ENCODE results near the gene NFIB. TPM values are rescaled to one million over a fixed set of nuclear protein-coding genes. Genes with fewer than 3 reads are reported as not detected.

The NFIB gene
- total RNA-seq, 2 donors from 2014 or later: 131 to 165 TPM

DNA sequence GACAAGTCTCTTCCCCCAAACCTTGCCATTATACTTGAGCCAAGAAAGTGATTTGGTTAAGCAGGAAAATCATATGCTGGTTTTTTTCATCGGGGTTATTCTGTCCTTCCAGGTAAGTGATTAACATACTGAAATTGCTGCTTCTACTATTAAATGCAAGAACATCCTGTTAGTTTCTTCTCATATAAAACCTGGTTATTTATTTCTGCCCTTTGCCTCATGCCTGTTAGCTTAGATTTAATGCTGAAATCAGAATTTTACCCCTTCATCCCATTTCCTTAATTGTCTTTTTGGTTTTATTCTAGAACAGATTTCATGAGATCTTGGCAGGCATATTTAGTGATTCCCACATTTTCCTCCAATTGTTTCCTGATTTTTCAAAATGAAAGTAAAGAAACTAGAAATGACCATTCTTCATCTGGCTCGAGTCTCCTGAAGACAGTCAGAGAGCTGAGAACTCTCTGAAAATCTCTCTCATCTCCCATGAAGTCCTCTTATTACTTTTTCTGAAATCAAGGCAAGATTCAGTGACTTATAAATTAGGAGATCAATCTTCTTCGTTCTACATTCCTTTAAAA is 132.9 kb downstream of the NFIB start:
- H3K4me3 ChIP-seq: peak overlapping the region in 1 of 2 donors; percentile 0
- TF ChIP-seq POLR2AphosphoS5 (IDR thresholded peaks at IDR 0.05) (no peak), POLR2A (IDR thresholded peaks at IDR 0.05) (no peak)
- TF ChIP-seq, protein P1, sequence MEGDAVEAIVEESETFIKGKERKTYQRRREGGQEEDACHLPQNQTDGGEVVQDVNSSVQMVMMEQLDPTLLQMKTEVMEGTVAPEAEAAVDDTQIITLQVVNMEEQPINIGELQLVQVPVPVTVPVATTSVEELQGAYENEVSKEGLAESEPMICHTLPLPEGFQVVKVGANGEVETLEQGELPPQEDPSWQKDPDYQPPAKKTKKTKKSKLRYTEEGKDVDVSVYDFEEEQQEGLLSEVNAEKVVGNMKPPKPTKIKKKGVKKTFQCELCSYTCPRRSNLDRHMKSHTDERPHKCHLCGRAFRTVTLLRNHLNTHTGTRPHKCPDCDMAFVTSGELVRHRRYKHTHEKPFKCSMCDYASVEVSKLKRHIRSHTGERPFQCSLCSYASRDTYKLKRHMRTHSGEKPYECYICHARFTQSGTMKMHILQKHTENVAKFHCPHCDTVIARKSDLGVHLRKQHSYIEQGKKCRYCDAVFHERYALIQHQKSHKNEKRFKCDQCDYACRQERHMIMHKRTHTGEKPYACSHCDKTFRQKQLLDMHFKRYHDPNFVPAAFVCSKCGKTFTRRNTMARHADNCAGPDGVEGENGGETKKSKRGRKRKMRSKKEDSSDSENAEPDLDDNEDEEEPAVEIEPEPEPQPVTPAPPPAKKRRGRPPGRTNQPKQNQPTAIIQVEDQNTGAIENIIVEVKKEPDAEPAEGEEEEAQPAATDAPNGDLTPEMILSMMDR (IDR thresholded peaks at IDR 0.05): no peak
- no peaks in the 10 kb centered on the region for H3K36me3 ChIP-seq
- H3K9me3 ChIP-seq: no peaks in the 10 kb centered on the region
- no peak for DNase-seq (ENCODE audit: low spot score)
- no peaks in the 10 kb centered on the region for H3K27me3 ChIP-seq (replicated peaks; ENCODE audit: insufficient read depth)
- H3K4me1 ChIP-seq (replicated peaks): peaks cover 5% of the 10 kb centered on the region
- peak overlapping the region; percentile 67 for H3K27ac ChIP-seq
- intact Hi-C loops (cut with DNase I): loop anchor here (10.0 kb wide), 1 partner anchor 64 kb away; no protein-coding TSS in a partner anchor
- 32% methylated on average over 3 of the region's 3 CpGs for WGBS

DNA sequence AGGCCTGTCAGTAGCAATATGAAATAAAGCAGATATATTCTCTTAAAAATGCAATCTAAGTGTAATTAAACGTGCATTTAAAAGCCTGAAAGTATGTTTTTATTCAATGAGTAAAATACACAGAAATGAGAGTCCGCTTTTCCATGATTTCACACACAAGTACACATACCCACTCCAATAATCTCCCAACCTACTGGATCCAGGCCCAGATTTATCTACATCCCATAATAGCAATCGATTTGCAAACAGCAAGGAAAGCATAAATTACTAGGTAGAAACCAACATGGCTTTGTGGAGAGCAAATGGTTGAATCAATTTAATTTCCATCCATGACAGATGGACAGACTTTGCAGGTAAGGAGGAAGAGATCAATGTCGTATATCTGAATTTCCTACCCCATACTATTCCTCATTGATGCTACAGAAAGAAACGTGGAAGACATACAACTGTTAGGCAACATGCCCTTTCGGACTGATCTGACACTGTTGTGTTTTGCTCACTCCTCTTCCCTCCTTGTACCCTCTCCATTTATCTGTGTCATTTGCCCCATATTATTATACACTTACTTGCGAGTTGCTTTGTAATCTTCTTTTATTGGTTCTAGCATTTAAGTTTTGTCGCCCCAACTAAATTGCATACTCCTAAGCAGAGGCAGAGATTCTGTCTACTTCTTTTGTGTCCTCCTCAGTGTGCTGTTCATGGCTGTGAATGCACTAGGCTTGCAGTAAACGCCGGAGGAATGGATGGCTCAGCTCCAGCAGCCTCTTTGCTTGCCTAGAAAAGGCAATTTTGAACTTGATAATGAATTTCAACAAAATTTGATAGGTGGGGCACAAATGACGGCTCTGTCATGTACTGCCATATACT is 133.6 kb downstream of the NFIB start:
- Histone ChIP-seq H3K27me3 (replicated peaks; ENCODE audit: insufficient read depth) (no peaks in the 10 kb centered on the region), H3K36me3 (no peaks in the 10 kb centered on the region), H3K4me1 (replicated peaks) (peaks cover 5% of the 10 kb centered on the region), H3K9me3 (no peaks in the 10 kb centered on the region), H3K27ac (peak overlapping the region; percentile 67), H3K4me3 (peak overlapping the region in 1 of 2 donors; percentile 0)
- peak; percentile 55 for DNase-seq (ENCODE audit: low spot score)
- 41% methylated on average over 11 of the region's 11 CpGs for WGBS
- intact Hi-C loops (cut with DNase I): loop anchor here (10.0 kb wide), 1 partner anchor 64 kb away; no protein-coding TSS in a partner anchor
- TF ChIP-seq, protein P1 (IDR thresholded peaks at IDR 0.05): no peak
- TF ChIP-seq POLR2AphosphoS5 (IDR thresholded peaks at IDR 0.05): peak; percentile 4

DNA sequence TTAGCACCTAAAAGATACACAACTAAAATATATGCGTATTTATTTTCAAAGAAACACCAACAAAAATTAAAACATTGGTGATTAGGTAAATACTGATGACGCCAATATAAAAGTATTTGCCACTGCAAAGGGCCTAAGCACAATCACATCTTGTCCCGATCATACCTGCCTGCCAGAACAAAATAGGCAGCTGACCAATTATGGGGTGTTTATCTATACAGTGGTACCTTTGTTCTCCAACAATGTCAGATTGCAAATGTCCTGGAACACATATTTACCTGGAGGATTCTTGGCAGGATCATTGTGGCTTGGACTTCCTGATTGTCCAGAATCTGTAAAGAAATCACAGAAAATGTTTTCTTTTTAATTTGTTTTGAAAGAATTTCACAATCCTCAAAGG is 134.5 kb downstream of the NFIB start:
- peak; percentile 93 for DNase-seq (ENCODE audit: low spot score)
- Histone ChIP-seq H3K4me1 (replicated peaks) (peaks cover 5% of the 10 kb centered on the region), H3K4me3 (peak overlapping the region in 1 of 2 donors; percentile 0), H3K27me3 (replicated peaks; ENCODE audit: insufficient read depth) (no peaks in the 10 kb centered on the region), H3K9me3 (no peaks in the 10 kb centered on the region), H3K27ac (peak overlapping the region; percentile 67 to 75), H3K36me3 (no peaks in the 10 kb centered on the region)
- TF ChIP-seq POLR2AphosphoS5 (IDR thresholded peaks at IDR 0.05) (peak; percentile 95), POLR2A (IDR thresholded peaks at IDR 0.05) (no peak)
- TF ChIP-seq, protein P1 (IDR thresholded peaks at IDR 0.05): no peak
- intact Hi-C loops (cut with DNase I): no loop called here
- WGBS: 48% methylated on average over 3 of the region's 3 CpGs

DNA sequence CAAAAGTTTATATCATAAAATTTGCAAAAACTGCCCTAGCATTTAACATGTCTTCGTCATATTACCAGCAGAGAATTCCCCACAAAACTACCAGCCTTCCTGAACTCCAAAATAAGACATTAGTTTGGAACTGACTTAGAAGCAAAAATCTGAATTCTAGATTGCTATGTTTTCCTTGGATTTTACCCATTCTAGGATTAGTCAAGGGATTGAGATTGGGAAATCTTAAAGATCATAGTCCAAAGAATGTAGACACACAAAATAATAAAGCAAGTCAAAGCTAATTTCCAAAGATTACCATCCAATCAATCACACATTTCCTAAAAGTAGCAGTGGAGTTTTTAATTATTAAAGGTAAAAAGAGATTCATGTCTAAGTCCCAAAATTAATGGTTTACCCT is 138.2 kb downstream of the NFIB start:
- Histone ChIP-seq H3K9me3 (no peaks in the 10 kb centered on the region), H3K4me1 (replicated peaks) (peaks cover 2% of the 10 kb centered on the region), H3K27ac (no peak overlapping the region), H3K27me3 (replicated peaks; ENCODE audit: insufficient read depth) (no peaks in the 10 kb centered on the region), H3K4me3 (no peak overlapping the region), H3K36me3 (no peaks in the 10 kb centered on the region)
- WGBS: 96% methylated on average over 1 of the region's 1 CpG
- intact Hi-C loops (cut with DNase I): no loop called here
- TF ChIP-seq POLR2AphosphoS5 (IDR thresholded peaks at IDR 0.05) (no peak), POLR2A (IDR thresholded peaks at IDR 0.05) (no peak)
- TF ChIP-seq, protein P1 (IDR thresholded peaks at IDR 0.05): no peak
- no peak for DNase-seq (ENCODE audit: low spot score)
